CD1c-positive myeloid dendritic cell (primary cell): Measurements from ENCODE around the gene RPL22.

ENCODE experiments used
- DNase-seq: peaks from one replicate; pipeline ENCODE4 v3.0.0-alpha.2; 2016; ENCODE audit errors: extremely low spot score

Gene RPL22

GRCh38 chr1:6174621-6175410 is 24.6 kb downstream of the RPL22 start:
- no peak for DNase-seq

GRCh38 chr1:6172549-6172948 is 26.8 kb downstream of the RPL22 start:
- no peak for DNase-seq

GRCh38 chr1:6171548-6172124 is 27.8 kb downstream of the RPL22 start:
- no peak for DNase-seq

GRCh38 chr1:6170742-6171201 is 28.6 kb downstream of the RPL22 start:
- DNase-seq, result no peak

- no peak for DNase-seq
Observed at GRCh38 chr1:6170116-6170741, 29.2 kb downstream of the RPL22 start.

GRCh38 chr1:6168947-6169586 is 30.3 kb downstream of the RPL22 start:
- no peak for DNase-seq

- DNase-seq, result no peak
Observed at GRCh38 chr1:6167391-6168303, 31.7 kb downstream of the RPL22 start.

GRCh38 chr1:6166655-6167390 is 32.6 kb downstream of the RPL22 start:
- no peak for DNase-seq

GRCh38 chr1:6166221-6166620 is 33.2 kb downstream of the RPL22 start:
- DNase-seq, result no peak

- no peak for DNase-seq
Observed at GRCh38 chr1:6165441-6165985, 33.9 kb downstream of the RPL22 start.

- no peak for DNase-seq
Observed at GRCh38 chr1:6165027-6165426, 34.4 kb downstream of the RPL22 start.

- no peak for DNase-seq
Observed at GRCh38 chr1:6163973-6164617, 35.3 kb downstream of the RPL22 start.

- no peak for DNase-seq
Observed at GRCh38 chr1:6163191-6163972, 36.0 kb downstream of the RPL22 start.

- DNase-seq, result no peak
Observed at GRCh38 chr1:6162773-6163172, 36.6 kb downstream of the RPL22 start.

GRCh38 chr1:6162341-6162740 is 37.1 kb downstream of the RPL22 start:
- no peak for DNase-seq

GRCh38 chr1:6158181-6158580 is 41.2 kb downstream of the RPL22 start:
- DNase-seq, result no peak

- no peak for DNase-seq
Observed at GRCh38 chr1:6157528-6158174, 41.7 kb downstream of the RPL22 start.

GRCh38 chr1:6157132-6157527 is 42.3 kb downstream of the RPL22 start:
- no peak for DNase-seq
